Fibroblast of villous mesenchyme (primary cell): ENCODE data around the gene SHROOM1. TPM values are rescaled to one million over a fixed set of nuclear protein-coding genes. Genes with fewer than 3 reads are reported as not detected.

Experiments used
- DNase-seq: peaks from one replicate; pipeline ENCODE4 v3.0.0-alpha.2; 2010; ENCODE audit warnings: low read depth
- H3K4me3 ChIP-seq: 2 replicates; pipeline ENCODE4 v1.5.1; 2011; ENCODE audit warnings: low read depth, mild to moderate bottlenecking, low read length
- total RNA-seq: library from RNA; depleted of rRNA; stranded (reverse); fragments of >200 nt; gene quantifications from 2 replicates; pipeline ENCODE4 v1.2.3, GENCODE V29; 2012
- TF ChIP-seq, protein P1 (sequence below): IDR thresholded peaks from 2 replicates; pipeline ENCODE4 v1.5.1; 2012; ENCODE audit warnings: low read depth, mild to moderate bottlenecking, low read length; ENCODE audit not compliant: insufficient read depth

SHROOM1 gene
- total RNA-seq, 1 donor = 6.5 TPM

DNA sequence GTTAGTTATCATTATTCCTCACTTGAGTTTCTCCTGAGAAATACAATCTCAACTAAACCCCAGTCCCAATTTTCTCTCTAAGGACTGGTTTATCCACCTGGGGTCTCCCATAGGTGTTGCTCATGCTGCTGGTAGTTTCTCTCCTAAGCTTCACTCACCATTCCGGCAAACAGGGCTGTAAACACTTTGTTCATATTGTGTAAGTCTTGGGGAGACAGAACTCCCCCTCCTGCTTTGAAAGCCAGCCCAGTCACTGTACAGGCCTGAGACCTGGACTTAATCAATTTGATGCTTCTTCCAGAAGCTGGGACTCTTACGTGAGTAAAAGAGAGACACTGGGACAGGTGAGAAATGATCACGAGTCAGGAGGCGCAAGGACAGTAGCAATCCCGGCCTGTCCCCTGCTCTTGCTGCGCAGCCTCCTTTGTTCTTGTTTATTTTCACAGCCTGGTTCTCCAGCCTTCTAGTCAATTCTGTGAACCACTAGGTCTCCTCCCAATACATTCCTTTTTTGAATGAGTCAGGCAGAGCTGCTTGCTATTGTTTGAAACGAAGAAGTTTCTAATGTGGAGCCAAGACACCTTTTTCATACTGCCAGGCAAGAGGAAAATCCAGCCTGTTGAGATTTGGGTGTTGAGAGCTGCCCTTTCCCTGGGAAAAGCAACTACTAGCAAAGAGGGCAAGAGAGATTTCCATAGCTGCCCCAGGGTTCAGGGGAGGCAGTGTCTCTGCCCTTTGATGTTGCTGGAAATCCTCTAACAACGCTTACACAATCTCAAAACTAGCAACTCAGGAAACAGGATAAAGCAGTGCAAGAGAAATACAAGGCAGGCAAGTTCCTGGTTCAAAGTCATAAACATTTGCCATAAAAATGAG is 9.2 kb upstream of the SHROOM1 start:
- TF ChIP-seq, protein P1, sequence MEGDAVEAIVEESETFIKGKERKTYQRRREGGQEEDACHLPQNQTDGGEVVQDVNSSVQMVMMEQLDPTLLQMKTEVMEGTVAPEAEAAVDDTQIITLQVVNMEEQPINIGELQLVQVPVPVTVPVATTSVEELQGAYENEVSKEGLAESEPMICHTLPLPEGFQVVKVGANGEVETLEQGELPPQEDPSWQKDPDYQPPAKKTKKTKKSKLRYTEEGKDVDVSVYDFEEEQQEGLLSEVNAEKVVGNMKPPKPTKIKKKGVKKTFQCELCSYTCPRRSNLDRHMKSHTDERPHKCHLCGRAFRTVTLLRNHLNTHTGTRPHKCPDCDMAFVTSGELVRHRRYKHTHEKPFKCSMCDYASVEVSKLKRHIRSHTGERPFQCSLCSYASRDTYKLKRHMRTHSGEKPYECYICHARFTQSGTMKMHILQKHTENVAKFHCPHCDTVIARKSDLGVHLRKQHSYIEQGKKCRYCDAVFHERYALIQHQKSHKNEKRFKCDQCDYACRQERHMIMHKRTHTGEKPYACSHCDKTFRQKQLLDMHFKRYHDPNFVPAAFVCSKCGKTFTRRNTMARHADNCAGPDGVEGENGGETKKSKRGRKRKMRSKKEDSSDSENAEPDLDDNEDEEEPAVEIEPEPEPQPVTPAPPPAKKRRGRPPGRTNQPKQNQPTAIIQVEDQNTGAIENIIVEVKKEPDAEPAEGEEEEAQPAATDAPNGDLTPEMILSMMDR = no peak
- no peak overlapping the region for H3K4me3 ChIP-seq
- peak; percentile 77 for DNase-seq

- TF ChIP-seq, protein P1 = no peak
- no peak for DNase-seq
Measured at GRCh38 chr5:132838516-132839282, 8.3 kb upstream of the SHROOM1 start.

GRCh38 chr5:132837868-132838267 is 7.4 kb upstream of the SHROOM1 start:
- TF ChIP-seq, protein P1 = no peak
- no peak overlapping the region for H3K4me3 ChIP-seq
- DNase-seq = no peak

More at GRCh38 chr5:132838516-132839282, 8.3 kb upstream of the SHROOM1 start:
- no peak overlapping the region for H3K4me3 ChIP-seq

DNA sequence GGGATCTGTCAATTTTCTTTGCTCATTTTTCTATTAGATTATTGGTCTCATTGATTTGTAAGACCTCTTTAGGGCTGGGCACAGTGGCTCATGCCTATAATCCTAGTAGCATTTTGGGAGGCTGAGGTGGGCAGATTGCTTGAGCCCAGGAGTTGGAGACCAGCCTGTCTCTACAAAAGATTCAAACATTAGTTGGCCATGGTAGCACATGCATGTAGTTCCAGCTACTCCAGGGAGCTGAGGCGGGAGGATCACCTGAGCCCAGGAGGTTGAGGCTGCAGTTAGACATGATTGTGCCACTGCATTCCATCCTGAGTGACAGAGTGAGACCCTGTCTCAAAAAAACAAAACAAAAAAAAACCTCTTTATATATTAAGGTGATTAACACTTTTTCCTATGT is 6.4 kb upstream of the SHROOM1 start:
- no peak overlapping the region for H3K4me3 ChIP-seq
- DNase-seq = no peak
- TF ChIP-seq, protein P1 = no peak

GRCh38 chr5:132834057-132834456 is 3.6 kb upstream of the SHROOM1 start:
- DNase-seq = no peak
- TF ChIP-seq, protein P1 = no peak
- no peak overlapping the region for H3K4me3 ChIP-seq

DNA sequence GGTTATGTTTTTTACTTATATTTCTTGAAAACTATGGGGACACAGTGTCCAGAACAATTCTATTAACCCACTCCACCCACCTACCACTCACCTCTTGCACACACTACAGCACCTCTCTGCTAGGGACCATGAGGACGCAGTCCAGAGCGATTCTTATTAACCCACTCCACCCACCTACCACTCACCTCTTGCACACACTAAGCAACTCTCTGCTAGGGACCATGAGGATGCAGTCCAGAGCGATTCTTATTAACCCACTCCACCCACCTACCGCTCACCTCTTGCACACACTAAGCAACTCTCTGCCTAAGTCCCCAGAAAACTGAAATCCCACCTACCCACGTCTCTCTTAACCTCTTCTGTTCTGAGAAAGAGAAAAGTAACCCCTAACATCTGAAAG is 2.2 kb upstream of the SHROOM1 start:
- TF ChIP-seq, protein P1 = no peak
- H3K4me3 ChIP-seq = no peak overlapping the region
- no peak for DNase-seq
